C1 segment of cervical spinal cord (tissue), 14 donors: Measurements from ENCODE around the gene SPG11.
A peak's percentile ranks its signal among the peaks of the same experiment; 100 is the strongest.
"Not testable (repeated sequence)": the region's sequence is repeated elsewhere in the genome, so short reads cannot be mapped to it uniquely, and the experiment has no call there.

Experiments used
- DNase-seq, 14 donors: peaks; one replicate each; lab custom pipeline; 2025; lab: John Stamatoyannopoulos, UW

SPG11 gene

GRCh38 chr15:44682809-44683682 lies 19.6 kb upstream of the SPG11 start:
- not testable (repeated sequence) for DNase-seq

GRCh38 chr15:44682211-44682610 lies 18.7 kb upstream of the SPG11 start:
- DNase-seq, result no peak

DNA sequence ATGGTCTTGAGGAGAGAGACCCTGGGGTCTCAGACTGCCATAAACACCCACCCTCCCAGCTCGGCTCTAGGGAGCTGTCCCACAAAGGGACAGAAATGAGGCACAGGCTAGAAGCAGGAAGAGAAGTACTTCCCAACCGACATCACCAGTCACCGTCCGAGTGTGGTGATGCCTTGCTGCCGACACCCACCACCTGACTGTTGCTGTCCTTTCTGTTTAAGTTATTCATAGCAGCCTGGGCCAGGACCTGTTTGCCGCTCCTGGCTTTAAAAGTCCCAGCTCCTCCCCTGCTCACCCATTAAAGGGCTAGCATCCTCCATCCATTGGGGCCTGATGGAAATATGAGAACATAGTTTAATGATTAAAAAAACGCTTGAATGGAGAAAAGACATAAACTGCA lies 13.2 kb upstream of the SPG11 start:
- DNase-seq, result no peak

DNA sequence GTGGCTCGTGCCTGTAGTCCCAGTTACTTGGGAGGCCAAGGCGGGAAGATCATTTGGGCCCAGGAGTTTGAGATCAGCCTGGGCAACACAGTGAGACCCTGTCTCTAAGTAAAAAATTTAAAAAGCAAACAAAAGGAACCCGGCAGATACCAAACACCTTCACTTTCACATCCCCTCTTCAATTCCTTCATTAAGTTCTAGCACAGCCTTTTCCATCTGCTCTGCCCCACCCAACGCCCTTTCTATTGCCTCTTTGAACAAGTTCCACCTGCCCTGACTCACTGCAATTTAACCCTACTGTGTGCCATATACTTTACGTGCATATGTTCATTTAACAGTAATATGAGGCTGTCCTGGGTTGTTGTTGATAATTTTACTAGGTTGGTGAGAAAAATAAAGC lies 12.4 kb upstream of the SPG11 start:
- DNase-seq, result no peak

DNA sequence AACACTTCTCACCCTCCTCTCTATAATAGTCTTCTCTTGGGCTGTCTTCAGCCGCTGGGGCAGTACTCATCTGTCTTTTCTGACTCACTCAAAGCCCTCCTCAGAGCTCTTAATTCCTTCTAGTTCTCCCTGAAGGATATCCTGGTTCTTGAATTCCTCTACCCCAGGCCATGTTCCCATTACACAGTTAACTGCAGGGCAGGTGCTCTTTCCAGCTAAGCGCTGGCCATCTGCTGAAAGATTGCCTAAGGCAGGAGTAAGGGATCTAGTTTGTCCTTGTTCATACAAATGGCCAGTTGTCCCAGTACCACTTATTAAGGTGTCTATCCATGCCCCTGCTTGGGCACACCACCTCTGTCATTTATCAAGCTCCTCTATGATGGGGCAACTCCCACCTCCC lies 10.2 kb upstream of the SPG11 start:
- DNase-seq, result no peak

GRCh38 chr15:44670087-44670950 lies 6.9 kb upstream of the SPG11 start:
- DNase-seq, result no peak

- DNase-seq, result no peak
Measured at GRCh38 chr15:44668921-44669320, 5.5 kb upstream of the SPG11 start.

DNA sequence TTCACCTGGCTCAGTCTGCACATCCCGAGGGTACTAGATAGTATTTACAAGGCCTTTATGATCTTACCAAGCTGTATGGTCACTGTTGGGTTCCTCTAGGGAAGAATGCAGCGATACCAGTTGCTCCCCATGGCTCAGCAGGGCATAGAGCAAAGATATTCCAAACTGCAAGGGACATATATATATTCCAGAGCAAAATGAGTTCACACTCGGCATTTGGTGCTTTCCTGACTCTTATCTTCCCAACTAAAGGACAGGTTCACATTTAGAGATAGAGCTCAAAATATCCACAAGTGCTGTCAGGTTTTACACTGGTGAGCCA lies 3.5 kb upstream of the SPG11 start:
- no peak for DNase-seq

DNA sequence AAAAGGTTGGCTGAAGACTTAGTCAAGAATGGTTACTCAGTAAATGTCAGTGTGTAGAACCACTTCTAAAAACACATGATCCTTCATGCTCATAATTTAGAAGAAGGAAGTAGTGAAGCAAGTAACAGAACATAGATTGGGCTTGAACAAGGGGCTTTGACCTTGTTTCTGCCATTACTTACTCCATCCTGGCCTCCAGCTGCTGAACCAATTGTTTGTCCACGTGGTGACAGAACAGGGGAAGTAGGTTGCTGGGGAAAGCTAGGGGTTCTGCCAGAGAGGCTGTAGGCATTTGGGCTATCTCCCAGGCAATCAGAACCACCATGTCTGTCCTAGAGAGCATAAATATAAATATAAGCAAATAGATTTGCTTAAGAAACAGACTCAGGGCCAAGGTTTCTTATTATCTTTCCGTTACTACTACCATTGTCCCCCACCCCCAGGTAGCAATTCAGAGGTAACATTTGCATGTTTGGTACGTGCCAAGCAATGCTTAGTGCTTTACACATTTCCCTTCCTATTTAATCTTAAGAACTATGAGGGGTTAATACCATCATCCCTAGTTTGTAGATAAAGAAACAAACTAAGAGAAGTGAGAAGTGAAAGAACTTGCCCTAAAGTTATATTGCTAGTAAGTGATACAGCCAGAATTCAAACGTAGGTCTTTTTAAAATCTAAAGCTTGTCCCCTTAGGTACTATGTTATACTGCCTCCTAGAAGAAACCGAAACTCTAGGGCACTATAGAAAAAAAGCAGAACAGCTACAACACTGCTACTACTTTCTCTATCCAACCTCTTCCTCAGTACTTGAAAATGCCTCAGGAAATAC lies 3.0 kb upstream of the SPG11 start:
- DNase-seq, result no peak

GRCh38 chr15:44662478-44663409 lies 718 bp downstream of the SPG11 start:
- peak in 9 of 14 donors; percentile 47 to 75 (median 65) for DNase-seq

GRCh38 chr15:44661576-44661975 lies 1.9 kb downstream of the SPG11 start:
- DNase-seq, result no peak

DNA sequence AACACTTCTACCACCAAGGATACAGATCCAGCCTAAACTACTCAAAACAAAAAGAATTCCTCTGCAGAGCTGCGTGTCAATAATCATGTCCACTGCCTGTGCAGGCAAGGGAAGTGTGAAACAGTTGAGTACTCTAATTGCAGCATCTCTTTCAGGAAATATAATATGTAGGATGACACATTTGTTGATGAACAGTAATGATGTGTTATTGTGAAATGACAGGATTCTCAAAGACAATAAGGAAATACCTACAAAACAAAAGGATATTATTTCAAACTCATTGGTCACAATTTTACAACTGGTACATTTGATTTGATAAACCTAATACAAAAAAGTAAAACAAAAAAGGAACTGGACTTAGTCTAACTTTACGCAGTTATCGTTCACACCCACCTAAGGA lies 4.4 kb downstream of the SPG11 start:
- DNase-seq, result no peak

- no peak for DNase-seq
Measured at GRCh38 chr15:44657378-44657777, 6.1 kb downstream of the SPG11 start.

GRCh38 chr15:44656913-44657312 lies 6.5 kb downstream of the SPG11 start:
- no peak for DNase-seq

DNA sequence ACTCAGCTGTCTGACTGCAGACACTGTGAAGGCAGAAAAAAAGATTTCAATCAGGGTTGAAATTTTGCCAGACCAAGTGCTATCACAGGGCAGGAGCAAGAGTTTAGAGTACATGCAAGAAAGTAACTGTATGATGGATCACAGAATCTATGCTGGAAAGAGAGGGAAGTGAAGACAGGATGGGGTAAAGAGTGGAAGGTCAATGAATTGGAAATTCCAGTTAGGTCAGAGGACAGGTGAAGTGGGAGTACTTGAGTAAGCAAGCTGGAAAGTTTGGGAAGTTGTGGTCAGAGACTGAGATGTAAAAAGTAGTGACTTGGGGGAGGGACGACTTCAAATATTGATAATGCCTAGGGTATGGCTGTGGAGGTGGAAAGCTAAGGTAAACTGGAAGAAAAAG lies 7.2 kb downstream of the SPG11 start:
- no peak for DNase-seq

DNA sequence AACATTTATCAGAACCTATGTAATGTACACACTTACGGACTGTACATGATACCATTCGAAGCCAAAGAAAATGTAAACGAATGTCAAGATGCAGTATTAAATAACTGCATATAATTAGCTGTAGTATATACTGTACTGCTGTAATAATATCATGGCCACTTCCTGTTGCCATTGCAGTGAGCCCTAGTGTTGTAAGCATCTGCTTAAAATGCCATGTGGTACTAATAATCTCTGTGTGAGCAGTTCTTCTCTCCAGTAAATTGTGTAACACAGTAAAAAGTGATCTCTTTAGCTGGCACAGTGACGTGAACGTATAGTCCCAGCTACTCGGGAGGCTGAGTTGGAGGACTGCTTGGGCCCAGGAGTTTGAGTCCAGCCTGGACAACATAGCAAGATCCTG lies 8.6 kb downstream of the SPG11 start:
- no peak for DNase-seq

GRCh38 chr15:44647637-44648036 lies 15.8 kb downstream of the SPG11 start:
- no peak for DNase-seq

DNA sequence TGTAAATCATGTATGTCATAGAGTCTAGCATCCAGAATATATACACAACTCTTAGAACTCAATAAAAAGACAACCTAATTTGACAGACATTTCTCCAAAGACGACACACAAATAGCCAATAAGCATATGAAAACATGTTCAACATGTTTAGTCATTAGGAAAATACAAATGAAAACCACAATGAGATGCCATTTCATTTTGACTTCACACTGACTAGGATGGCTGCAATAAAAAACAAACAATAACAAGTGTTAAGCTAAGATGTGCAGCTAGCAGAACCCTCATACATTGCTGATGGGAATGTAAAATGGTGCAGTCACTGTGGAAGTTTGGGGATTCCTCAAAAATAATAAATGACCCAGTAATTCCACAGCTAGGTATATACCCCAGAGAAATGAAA lies 16.4 kb downstream of the SPG11 start:
- DNase-seq, result no peak

DNA sequence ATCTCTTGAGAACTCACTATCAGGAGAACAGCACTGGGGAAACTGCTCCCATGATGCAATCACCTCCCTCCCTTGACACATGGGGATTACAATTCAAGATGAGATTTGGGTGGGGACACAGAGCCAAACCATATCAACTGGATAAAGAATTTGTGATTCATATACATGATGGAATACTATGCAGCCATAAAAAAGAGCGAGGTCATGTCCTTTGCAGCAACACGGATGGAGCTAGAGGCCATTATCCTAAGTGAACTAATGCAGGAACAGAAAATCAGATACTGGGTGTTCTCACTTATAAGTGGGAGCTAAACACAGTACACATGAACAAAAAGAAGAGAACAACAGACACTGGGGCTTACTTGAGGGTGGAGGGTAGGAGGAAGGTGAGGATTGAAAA lies 17.0 kb downstream of the SPG11 start:
- DNase-seq, result no peak

DNA sequence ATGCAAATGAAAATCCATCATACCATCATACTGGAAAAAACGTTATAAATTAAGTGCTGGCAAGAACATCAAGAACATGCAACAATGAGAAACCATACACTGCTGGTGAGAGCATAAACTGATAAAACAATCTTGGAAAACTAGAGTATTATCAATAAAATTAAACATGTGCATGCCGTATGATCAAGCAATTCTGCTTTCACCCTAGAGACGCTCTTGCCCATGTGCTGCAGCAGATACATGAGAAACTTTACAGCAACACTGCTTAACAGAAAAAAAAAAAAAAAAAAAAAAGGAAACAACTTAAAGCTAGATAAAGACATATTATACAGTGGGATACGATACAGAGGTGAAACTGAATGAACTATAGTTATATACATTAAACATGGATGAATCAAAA lies 21.8 kb downstream of the SPG11 start:
- DNase-seq, result no peak

DNA sequence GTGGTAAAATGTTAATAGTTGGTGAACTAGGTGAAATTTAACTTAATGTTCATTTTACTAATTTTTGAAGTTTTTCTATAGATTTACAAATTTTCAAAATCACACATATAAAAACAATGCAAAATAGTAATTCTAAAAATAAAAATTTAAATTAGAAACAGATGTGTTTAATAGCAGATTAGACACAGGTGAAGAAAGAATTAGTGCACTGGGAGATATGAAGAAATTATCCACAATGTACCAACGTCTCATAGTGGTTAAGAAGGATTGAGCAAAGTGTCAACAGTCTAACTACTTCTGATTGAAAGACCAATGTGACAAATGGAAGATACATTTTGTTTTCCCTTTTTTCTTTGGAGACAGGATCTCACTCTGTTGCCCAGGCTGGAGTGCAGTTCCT lies 26.5 kb downstream of the SPG11 start:
- no peak for DNase-seq
